HCT116 (cell line): ENCODE results near the gene PTPRO. TPM values are rescaled to one million over a fixed set of nuclear protein-coding genes. Genes with fewer than 3 reads are reported as not detected.
A peak's percentile ranks its signal among the peaks of the same experiment; 100 is the strongest.

Experiments
- ATAC-seq: fragments of 200-7000 bp; cut with Tn5 transposase; 2 replicates; pipeline ENCODE4 v1.9.1; 2020; ENCODE audit warnings: mild to moderate bottlenecking, moderate library complexity
- BruUV-seq: library from RNA; stranded (reverse); fragments of 400-500 nt; replicated peaks from 2 replicates; lab custom pipeline; 2021; lab: Mats Ljungman, UMichigan
- CTCF ChIA-PET: fragments of 300-600 bp; sonication (Branson Sonifier 250); formaldehyde crosslinking; loops from one replicate; lab custom pipeline; 2021; ENCODE audit warnings: antibody characterized with exemption; lab: Charles Lee
- POLR2A ChIA-PET: fragments of 300-600, 350-600 bp; sonication (Branson Sonifier 250); formaldehyde crosslinking; loops from one replicate; lab custom pipeline; 2021; ENCODE audit warnings: antibody characterized with exemption; lab: Charles Lee
- RAD21 ChIA-PET, 2 experiments: fragments of 300-600 bp; sonication (Branson Sonifier 250); formaldehyde crosslinking; loops; one replicate each; lab custom pipeline; 2023; ENCODE audit warnings: low total read pairs in 2 of 2; ENCODE audit not compliant: uncharacterized antibody in 2 of 2, unreplicated experiment in 2 of 2, low non-redundant PET in 1 of 2; lab: Charles Lee
- DNase-seq: peaks from one replicate; pipeline ENCODE4 v3.0.0-alpha.2; 2010; ENCODE audit warnings: low read depth, low spot score
- H2AFZ ChIP-seq: fragments of 200-600 bp; shearing (Covaris generic), sonication (generic); 2 replicates; pipeline ENCODE4 v1.6.1; 2017; ENCODE audit warnings: low read depth, mixed run types, mixed read lengths, antibody characterized with exemption, low read length; ENCODE audit not compliant: poor library complexity, severe bottlenecking
- H3K27ac ChIP-seq: 2 replicates; pipeline ENCODE4 v1.5.1; 2012; ENCODE audit warnings: low read depth, low read length
- H3K27me3 ChIP-seq: fragments of 200-600 bp; sonication (generic); 2 replicates; pipeline ENCODE4 v1.6.1; 2016; ENCODE audit warnings: mixed run types, low read length, mixed read lengths; ENCODE audit not compliant: insufficient read depth
- H3K36me3 ChIP-seq, 2 experiments: fragments of 200-500 bp in 1 of 2; fragments of 200-600 bp in 1 of 2; sonication (Bioruptor generic) in 1 of 2; sonication (generic) in 1 of 2; 2 replicates each; pipeline versions ENCODE4 v1.5.1 to v1.6.1; 2014 to 2016; ENCODE audit warnings: low read length in 2 of 2, inconsistent platforms in 1 of 2, mixed read lengths in 1 of 2, mixed run types in 1 of 2; ENCODE audit not compliant: insufficient read depth in 2 of 2, control insufficient read depth in 1 of 2
- H3K4me1 ChIP-seq, 2 experiments: fragments of 200-600 bp in 1 of 2; sonication (generic) in 1 of 2; 2 replicates each; pipeline versions ENCODE4 v1.5.1 to v1.6.1; 2012 to 2017; ENCODE audit warnings: low read length in 2 of 2, inconsistent platforms in 1 of 2, mild to moderate bottlenecking in 1 of 2, mixed read lengths in 1 of 2, mixed run types in 1 of 2, moderate library complexity in 1 of 2; ENCODE audit not compliant: insufficient read depth in 2 of 2, control insufficient read depth in 1 of 2
- H3K4me2 ChIP-seq: fragments of 200-600 bp; sonication (generic); 2 replicates; pipeline ENCODE4 v1.6.1; 2017; ENCODE audit warnings: mixed run types, low read length, mixed read lengths
- H3K4me3 ChIP-seq, 2 experiments: fragments of 200-600 bp in 1 of 2; sonication (generic) in 1 of 2; replicated peaks in 1 of 2; 2 replicates each; pipeline ENCODE4 v1.5.1; 2011 to 2016; ENCODE audit warnings: low read length in 2 of 2, control low read depth in 1 of 2, low read depth in 1 of 2, mild to moderate bottlenecking in 1 of 2, mixed read lengths in 1 of 2, mixed run types in 1 of 2
- H3K79me2 ChIP-seq: fragments of 200-600 bp; sonication (generic); 2 replicates; pipeline ENCODE4 v1.6.1; 2017; ENCODE audit warnings: mild to moderate bottlenecking, mixed run types, low read length, moderate library complexity, mixed read lengths; ENCODE audit not compliant: insufficient read depth
- H3K9ac ChIP-seq: fragments of 200-600 bp; sonication (generic); 2 replicates; pipeline ENCODE4 v1.6.1; 2016; ENCODE audit warnings: low read length, mixed read lengths
- H3K9me2 ChIP-seq: fragments of 200-600 bp; sonication (generic), shearing (Covaris generic); 2 replicates; pipeline ENCODE4 v1.6.1; 2017; ENCODE audit warnings: mixed run types, mild to moderate bottlenecking, moderate library complexity; ENCODE audit not compliant: insufficient read depth
- H3K9me3 ChIP-seq, 2 experiments: fragments of 200-500 bp in 1 of 2; fragments of 200-600 bp in 1 of 2; sonication (Bioruptor generic) in 1 of 2; sonication (generic) in 1 of 2; 2 replicates each; pipeline ENCODE4 v1.6.1; 2014 to 2017; ENCODE audit warnings: low read length in 2 of 2, mixed read lengths in 2 of 2, inconsistent platforms in 1 of 2, low read depth in 1 of 2, mild to moderate bottlenecking in 1 of 2, mixed run types in 1 of 2, moderate library complexity in 1 of 2; ENCODE audit not compliant: control insufficient read depth in 1 of 2, insufficient read depth in 1 of 2
- H4K20me1 ChIP-seq: fragments of 200-600 bp; sonication (generic), shearing (Covaris generic); 2 replicates; pipeline ENCODE4 v1.6.1; 2017; ENCODE audit warnings: mixed run types, mild to moderate bottlenecking, moderate library complexity; ENCODE audit not compliant: insufficient read depth
- ELF1 ChIP-seq: IDR thresholded peaks from 2 replicates; pipeline ENCODE4 v1.6.1; 2012; ENCODE audit warnings: low read depth, borderline replicate concordance
- POLR2AphosphoS5 ChIP-seq: IDR thresholded peaks from 2 replicates; pipeline ENCODE4 v1.6.1; 2011; ENCODE audit warnings: mild to moderate bottlenecking, low read depth, low read length, moderate library complexity
- SIN3A ChIP-seq: IDR thresholded peaks from 2 replicates; pipeline ENCODE4 v1.6.1; 2012; ENCODE audit warnings: low read depth
- TCF7L2 ChIP-seq: IDR thresholded peaks from 2 replicates; pipeline ENCODE4 v1.7.0; 2011; ENCODE audit warnings: borderline replicate concordance, inconsistent platforms; ENCODE audit not compliant: insufficient read depth, insufficient read length; ENCODE audit errors: extremely low read depth
- intact Hi-C: fragments of 100-400 bp; cut with micrococcal nuclease; formaldehyde crosslinking; loops from 2 replicates; pipeline ENCODE4 v1.10.0; 2022
- total RNA-seq: library from RNA; stranded (reverse); gene quantifications from one replicate; pipeline ENCODE4 v1.2.1, GENCODE V29; 2021; ENCODE audit not compliant: unreplicated experiment
- TF ChIP-seq, protein P1 (sequence below): IDR thresholded peaks from 2 replicates; pipeline ENCODE4 v1.6.1; 2011; ENCODE audit warnings: mild to moderate bottlenecking, low read length, moderate library complexity; ENCODE audit not compliant: insufficient replicate concordance; ENCODE audit errors: extremely low read depth

PTPRO gene
- total RNA-seq, 1 experiment from 2014 or later: not detected

DNA sequence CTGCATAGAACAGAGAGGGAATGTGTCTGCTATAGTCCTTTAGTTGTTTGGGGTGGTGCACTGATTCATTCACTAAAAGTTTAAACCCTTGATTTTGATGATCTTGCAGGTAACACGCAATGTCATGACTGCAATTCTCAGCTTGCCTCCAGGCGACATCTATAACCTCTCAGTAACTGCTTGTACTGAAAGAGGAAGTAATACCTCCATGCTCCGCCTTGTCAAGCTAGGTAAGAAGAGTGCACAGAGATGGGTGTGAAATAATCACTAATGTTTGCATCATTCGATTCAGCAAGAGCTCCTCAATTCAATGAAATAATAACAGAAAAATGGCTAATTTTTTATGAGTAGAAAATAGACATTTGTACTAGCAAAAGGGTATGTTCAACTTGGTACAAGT is 203.7 kb downstream of the PTPRO start:
- H3K79me2 ChIP-seq: no peaks in the 10 kb centered on the region
- H3K9me3 ChIP-seq: no peaks in the 10 kb centered on the region
- peaks cover 7% of the 10 kb centered on the region; the same call in 1 of the 2 replicates for H3K27me3 ChIP-seq
- no peaks in the 10 kb centered on the region for H3K4me1 ChIP-seq
- H3K4me2 ChIP-seq: no peak overlapping the region
- POLR2A ChIA-PET: no interaction called here
- RAD21 ChIA-PET: no interaction called here
- no peaks in the 10 kb centered on the region for H4K20me1 ChIP-seq
- ATAC-seq (peak; percentile 63), DNase-seq (peak; percentile 16)
- H3K4me3 ChIP-seq: no peak overlapping the region
- no peaks in the 10 kb centered on the region for H3K36me3 ChIP-seq
- intact Hi-C loops: loop anchor here (10.0 kb wide), 3 partner anchors 681 to 891 kb away; partner anchors contain the start of gene ART4
- H3K9ac ChIP-seq: no peak overlapping the region
- no peaks in the 10 kb centered on the region for H3K9me2 ChIP-seq
- TF ChIP-seq SIN3A (no peak), TCF7L2 (no peak), POLR2AphosphoS5 (no peak), ELF1 (no peak)
- TF ChIP-seq, protein P1, sequence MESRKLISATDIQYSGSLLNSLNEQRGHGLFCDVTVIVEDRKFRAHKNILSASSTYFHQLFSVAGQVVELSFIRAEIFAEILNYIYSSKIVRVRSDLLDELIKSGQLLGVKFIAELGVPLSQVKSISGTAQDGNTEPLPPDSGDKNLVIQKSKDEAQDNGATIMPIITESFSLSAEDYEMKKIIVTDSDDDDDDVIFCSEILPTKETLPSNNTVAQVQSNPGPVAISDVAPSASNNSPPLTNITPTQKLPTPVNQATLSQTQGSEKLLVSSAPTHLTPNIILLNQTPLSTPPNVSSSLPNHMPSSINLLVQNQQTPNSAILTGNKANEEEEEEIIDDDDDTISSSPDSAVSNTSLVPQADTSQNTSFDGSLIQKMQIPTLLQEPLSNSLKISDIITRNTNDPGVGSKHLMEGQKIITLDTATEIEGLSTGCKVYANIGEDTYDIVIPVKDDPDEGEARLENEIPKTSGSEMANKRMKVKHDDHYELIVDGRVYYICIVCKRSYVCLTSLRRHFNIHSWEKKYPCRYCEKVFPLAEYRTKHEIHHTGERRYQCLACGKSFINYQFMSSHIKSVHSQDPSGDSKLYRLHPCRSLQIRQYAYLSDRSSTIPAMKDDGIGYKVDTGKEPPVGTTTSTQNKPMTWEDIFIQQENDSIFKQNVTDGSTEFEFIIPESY: no peak
- no peak overlapping the region for H3K27ac ChIP-seq
- BruUV-seq: no TSS peak
- H2AFZ ChIP-seq: no peak overlapping the region
- CTCF ChIA-PET: interaction anchor here (3.7 to 5.2 kb wide), 2 partner anchors 58 to 249 kb away, joined by 19 to 27 read pairs; no protein-coding TSS in a partner anchor
